GM18868 (cell line): ENCODE measurements around the gene MEIS1.

Experiments used
- ATAC-seq: cut with Tn5 transposase; IDR thresholded peaks from one replicate; pipeline ENCODE4 v1.9.1; 2021; ENCODE audit warnings: mild to moderate bottlenecking, moderate library complexity; ENCODE audit not compliant: unreplicated experiment

MEIS1 gene

DNA sequence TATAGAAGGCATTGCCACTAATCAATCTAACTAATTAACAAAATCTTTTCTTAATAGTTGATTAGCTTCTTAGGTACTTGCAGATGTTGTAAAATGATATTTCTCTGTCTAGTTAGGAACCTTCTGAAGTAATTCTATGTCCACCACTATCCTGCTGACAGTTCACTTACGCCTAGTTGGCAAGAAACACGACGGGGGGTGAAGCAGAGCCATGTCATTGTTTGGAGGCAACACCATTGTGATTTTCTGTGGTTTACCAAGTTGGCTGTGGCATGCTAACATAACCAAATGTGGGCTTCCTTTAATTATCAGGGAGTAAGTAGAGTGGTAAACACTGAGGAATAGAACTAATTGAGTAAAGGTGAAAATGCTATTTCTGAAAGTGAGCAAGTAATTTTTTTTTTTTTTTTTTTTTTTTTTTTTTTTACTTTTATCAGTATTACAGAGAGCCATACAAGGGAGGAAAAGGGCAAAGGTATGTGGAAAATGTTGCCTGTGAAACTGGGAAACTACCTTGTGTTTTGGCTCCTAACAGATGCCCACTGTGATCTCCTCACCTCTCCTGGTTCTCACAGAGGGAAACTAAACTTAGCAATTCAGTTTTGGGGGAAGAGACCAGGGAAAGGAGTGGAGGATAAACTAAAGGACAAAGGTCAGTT lies 126.8 kb downstream of the MEIS1 start:
- no peak for ATAC-seq

DNA sequence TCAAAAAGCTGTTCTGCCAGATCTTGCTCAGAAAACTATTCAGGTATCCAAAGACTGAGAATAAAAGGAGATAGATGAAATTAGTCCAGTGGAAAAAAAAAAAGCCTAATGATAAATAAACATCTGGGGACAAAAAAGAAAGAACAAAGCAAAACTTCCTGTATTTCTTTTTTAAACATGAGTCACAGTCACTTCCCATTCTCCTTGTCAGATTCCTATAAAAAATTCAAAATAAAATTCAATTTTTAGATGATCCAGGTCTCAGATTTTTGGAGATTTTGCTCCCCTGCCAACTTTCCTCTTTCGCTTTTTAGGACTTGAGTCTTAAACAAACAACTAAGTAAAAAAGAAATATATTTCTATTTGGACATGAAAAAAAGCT lies 127.4 kb downstream of the MEIS1 start:
- ATAC-seq: no peak

DNA sequence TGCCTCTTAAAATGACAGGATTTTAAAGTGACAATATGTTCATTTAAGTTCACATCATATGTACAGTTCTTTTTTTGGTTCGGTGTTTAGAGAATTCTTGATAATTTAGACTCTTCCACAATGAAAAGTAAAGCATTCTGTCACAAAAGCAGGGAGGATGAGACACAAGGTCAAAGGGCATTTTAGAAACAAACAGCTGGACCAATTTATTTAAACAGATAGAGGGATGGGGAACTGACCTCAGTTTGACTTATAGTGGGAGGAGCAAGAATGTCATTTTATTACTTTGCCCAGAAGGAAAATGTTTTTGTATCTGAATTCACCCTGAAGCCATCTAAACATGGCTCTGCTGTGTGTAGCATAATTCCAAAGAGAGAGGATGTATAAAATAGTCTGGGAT lies 128.5 kb downstream of the MEIS1 start:
- ATAC-seq: no peak

DNA sequence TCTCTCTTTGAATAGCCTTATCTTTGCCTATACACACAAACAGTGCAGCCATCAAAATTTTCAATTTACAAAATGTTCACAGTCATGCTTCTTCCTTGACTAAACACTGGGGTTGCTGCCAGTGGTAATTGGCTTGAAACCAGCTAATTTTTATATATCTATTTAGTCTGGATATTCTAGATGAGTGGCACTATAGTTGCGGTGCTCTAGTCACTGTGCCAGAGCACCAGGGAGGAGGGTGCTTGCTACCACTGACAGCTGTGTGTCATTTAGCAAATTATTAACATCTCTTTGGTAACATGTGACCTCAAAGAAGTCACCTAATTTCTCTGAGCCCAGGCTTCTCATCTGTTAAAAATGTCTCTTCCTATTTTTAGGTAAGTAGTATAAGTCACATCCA lies 130.4 kb downstream of the MEIS1 start:
- no peak for ATAC-seq

DNA sequence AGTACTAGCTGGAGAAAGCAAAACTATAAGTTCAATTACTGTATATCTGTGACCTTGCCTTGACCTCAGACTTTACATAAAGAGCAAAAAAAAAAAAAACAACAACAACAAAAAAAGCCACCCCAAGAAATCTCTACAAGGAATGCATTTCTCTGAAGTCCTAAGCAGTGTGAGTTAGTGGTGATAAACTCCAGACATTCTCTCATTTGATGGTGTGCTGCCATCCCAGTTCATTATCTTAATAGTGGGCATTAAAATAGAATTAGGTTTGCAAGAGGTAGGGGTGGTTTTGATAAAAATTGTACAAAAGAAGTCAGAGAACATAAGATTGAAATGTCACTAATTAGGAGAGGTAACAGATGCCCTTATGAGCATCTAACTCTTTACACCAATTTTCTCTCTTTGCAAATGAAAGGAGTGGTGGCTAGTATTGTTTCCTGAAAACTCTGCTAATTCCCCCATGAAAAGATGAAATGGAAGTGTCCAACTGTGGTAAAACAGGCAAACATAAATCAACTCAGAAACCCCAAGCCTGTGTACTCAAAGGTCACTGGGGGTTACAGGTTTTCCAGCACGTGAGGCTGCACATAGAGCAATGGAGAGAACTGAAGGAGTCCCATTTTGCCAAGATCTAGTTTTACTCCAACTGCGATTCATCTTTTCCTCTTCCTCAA lies 131.9 kb downstream of the MEIS1 start:
- no peak for ATAC-seq

DNA sequence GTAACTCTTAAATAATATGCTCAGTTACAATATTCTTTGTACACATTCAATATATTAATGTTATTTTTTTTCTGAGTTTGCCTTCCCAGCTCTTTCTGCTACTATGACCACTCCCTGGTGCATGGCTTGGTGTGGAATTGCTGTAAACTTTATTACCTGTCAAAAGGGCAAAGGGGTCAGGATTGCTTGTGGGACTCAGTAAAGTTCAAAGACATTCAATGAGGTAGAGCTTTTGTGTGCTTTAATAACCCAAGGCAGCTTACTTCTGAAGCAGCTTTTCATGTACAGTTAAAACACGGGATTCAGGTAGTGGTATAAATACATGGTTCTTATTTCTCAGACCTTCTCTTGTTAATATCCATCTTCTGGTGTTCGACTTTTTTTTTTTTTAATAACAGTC lies 132.8 kb downstream of the MEIS1 start:
- no peak for ATAC-seq

DNA sequence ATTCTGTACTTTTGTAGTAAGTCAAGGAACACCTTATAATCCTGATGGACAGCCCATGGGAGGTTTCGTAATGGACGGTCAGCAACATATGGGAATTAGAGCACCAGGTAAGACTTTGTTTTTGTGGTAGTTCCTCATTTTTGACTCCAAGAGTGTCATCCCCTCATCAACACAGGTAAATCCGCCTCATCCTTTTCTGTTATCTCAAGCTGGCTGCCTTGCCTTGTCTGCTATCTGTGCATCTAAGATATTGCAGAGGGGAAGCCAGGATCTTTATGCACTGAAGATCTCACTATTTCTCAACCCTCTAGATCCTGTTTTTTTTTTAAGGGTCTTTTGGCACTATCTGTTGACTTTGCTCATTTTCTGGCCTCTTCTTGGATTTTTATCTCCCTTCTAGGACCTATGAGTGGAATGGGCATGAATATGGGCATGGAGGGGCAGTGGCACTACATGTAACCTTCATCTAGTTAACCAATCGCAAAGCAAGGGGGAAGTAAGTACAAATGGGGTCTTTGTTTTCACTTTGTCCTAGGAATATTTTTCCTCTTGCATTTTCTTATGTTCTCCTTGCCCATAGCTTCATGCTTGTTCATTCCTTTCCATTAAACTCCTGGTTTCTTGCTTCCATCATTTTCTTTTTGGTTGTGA lies 133.8 kb downstream of the MEIS1 start:
- no peak for ATAC-seq

DNA sequence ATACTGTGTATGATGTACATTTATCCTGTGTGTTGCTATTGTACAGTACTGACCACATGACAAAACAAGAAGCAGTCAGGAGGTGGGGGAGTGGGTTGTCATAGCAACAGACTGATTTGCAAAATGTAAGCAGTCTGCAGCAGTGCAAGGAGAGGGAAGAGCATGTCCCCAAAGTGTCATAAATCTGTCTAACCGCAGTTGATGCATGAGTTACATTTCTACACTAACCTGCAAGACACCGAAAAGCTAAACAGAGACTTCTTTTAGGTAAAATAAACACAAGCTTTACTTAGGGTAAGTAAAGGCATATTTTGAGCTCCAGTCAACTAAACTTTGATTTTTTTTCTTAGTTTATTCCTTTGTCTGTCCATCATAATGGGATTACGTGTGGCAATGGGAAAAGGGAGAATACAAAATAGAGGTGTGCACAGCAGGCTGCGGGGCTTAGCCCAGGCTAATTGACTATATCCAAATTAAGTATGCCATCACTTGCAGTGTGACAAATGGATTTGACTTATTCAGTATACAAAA lies 134.5 kb downstream of the MEIS1 start:
- no peak for ATAC-seq

DNA sequence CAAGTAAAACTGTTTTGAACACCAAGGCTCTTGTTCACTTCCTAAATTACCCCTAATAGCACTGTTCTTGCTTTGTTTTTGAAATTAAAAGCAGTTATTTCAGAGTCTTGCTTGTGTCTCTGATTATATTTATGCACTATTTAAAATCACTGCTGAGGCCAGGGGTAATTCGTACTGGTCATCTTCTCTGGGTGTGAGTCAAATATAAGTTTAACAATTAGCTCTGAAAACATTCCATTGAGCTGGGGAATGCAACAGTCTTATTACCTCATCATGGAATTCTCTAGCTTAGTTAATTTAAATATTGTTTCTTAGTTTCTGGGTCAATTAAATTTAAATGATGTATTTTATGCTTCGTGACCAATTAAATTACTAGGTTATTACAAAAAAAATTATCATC lies 135.0 kb downstream of the MEIS1 start:
- ATAC-seq: no peak

DNA sequence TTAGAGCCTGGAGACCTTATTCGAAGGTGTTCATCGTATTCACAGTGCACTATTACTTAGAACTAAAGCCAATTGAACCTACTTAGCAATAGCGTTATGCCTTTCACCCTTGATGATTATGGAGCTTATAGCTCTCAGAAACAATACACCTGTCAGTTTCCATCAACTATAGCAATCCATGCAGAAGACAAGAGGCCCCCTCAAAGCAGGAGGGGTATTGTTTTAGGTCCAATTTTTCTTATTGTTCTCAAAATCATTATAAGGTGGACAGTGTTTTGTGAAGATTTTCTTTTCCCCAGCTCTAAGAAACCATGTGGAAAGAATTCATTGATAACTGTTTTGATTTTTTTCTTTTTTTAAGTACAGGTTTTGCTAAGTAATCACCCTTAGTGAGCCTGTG lies 135.5 kb downstream of the MEIS1 start:
- no peak for ATAC-seq

DNA sequence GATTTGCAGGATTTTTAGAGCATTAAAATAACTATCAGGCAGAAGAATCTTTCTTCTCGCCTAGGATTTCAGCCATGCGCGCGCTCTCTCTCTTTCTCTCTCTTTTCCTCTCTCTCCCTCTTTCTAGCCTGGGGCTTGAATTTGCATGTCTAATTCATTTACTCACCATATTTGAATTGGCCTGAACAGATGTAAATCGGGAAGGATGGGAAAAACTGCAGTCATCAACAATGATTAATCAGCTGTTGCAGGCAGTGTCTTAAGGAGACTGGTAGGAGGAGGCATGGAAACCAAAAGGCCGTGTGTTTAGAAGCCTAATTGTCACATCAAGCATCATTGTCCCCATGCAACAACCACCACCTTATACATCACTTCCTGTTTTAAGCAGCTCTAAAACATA lies 137.0 kb downstream of the MEIS1 start:
- ATAC-seq: no peak

DNA sequence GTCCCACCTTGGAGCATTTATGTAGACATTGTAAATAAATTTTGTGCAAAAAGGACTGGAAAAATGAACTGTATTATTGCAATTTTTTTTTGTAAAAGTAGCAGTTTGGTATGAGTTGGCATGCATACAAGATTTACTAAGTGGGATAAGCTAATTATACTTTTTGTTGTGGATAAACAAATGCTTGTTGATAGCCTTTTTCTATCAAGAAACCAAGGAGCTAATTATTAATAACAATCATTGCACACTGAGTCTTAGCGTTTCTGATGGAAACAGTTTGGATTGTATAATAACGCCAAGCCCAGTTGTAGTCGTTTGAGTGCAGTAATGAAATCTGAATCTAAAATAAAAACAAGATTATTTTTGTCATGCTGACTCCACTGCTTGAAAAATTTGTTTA lies 137.5 kb downstream of the MEIS1 start:
- no peak for ATAC-seq

DNA sequence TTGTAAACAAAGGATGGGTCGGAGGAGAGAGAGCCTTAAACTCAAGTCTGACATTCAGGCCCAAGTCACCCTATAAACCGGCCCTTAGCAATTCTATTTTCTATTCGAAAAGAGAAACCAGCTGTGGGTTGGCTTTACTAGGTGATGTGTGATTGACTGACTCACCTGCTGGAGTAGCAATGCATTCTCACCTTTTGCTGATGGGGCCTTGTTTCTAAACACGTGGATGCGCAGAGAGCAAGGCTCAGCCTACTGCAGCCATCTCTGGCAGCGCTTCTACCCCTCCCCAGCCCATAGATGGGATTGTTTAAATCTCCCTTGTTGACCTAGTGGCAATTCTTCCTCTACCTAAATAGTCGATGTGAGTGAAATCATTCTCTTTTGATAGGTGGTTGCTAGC lies 138.5 kb downstream of the MEIS1 start:
- no peak for ATAC-seq

DNA sequence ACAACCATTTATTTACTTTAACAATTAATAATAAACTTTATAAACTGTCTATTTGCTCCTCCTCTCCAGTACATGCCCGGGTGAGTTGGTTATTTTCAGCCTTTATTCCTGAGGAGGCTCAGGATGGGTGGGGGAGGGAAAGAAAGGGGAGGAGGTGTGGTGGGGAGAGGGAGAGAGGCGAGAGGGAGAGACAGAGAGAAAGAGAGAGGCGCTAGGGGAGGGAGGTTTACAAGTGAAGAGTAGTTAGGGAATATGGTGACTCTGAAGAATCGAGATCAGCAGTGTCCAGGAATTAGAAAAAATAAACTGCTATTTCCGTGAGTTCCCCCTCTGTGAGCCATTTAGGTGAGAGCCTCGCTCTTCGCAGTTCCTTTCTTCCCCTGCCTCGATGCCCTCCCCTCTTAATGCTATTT lies 138.9 kb downstream of the MEIS1 start:
- ATAC-seq: no peak

DNA sequence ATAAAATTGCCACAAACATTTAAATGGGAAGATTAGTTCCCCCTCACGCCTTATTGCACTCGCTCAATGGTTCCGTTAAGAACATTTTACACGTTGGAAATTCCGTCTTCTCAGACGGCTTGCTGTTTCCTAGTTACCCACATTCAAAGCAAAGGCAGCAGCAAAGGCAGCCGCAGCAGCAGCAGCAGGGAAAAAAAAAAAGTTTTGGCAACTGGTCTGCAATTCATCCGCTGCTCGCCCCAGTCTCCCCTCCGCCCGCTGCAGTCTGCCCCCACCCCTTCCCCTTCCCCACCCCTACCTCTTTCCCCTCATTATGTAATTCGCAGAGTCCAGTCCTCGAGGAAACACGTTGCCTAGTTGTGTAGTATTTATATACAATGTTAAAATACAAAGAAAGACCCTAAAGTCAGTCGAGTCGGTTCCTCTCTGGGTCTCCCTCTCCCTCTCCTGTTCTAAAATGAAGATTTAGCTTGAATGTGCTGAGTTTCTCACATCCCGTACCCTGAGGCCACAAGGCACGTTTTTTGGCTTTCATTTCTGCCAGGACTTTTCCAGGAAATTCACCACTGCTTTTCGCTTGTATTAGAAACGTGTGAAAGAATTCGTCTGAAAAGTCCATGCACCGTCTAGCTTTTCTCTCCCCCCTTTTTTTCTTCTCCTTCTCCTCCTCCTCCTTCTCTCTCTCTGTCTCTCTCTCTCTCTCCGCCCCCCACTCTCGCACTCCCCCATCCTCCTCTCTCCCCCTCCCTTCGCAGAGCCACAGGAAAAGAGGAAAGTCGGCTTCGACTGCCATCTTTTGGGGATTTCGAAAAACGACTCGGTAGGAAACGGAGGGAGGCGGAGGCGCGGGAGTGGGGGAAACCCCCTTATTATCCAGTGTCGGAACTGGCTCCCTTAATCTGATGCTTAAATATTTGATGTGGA lies 140.0 kb downstream of the MEIS1 start:
- no peak for ATAC-seq

DNA sequence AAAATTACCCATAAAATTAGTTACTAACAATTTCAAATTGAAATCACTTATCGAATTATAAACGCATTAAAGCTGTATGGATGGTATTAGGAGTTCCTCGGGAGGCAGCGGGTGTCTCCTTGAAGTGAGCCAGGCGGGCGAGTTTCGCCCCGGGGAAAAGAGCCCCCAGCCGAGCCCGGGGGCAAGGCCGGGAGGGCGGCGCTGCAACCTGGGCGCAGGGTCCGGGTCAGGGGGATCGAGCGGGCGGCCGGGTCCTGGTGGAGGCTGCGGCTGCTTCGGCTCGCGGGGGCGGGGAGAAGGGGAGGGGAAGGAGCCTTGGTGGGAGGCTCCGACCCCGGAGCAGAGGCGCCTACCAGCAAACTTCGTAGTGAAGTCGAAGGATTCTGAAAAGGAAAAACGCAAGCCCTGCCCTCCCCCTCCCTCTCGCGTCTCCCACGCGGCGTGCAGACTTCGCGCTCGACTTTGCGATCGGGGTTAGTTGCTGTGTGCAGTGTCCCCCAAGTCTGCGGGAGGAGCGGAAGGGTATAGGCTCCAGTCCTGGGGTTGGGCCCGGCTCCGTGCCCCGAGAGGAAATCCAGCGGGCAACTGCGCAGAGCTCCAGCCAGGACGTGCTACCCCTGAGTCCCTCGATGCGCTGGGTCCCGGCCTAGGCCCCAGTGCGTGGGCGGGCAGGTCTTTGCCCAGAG lies 140.8 kb downstream of the MEIS1 start:
- no peak for ATAC-seq

DNA sequence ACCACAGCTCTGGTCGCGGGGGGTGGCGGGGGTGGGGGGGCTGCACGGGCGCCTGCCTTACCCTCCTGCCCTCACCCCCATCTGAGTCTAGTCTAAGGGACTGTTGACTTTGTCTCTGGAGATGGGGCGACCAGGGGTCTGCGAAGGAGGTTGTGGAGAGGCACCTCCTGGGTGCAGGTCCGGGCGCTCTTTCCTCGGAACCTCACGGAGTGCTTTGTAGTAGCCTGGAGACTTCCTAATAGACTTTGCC lies 141.3 kb downstream of the MEIS1 start:
- no peak for ATAC-seq

DNA sequence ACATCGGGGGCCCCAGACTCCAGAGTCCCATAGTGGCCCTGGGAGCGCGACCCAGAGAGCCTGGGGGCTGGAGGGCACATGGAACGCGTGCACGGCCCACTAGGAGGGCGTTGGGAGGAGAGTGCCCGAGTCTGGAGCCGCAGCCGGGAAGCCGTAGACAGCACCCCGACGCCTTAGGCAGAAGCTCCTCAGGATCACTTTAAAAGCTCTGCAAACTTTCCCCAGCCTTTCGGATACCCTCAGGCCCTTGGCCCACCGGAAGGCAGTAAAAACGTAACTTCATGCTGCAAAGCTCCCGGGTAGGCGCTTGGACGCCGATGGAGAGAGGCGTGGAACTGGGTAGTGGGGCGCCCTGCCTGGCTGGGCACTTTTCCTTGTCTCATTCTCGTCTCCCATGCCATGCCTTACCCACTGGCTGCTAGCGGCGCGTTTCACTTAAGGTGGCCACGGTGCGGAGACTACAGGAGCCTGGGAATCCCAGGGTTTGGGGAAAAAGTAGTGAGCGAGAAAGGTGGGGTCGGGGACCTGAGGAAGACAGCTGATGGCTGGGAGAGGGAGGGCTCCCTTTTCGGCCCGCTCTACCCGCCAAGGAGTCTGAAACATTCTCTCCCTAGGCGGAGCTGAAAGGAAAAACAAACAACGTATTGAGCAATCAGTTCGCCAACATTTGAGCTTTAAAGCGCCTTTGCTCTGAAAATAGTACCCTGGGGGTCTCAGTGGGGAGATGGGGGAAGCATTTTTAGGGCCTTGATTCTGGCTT lies 141.8 kb downstream of the MEIS1 start:
- ATAC-seq: no peak

DNA sequence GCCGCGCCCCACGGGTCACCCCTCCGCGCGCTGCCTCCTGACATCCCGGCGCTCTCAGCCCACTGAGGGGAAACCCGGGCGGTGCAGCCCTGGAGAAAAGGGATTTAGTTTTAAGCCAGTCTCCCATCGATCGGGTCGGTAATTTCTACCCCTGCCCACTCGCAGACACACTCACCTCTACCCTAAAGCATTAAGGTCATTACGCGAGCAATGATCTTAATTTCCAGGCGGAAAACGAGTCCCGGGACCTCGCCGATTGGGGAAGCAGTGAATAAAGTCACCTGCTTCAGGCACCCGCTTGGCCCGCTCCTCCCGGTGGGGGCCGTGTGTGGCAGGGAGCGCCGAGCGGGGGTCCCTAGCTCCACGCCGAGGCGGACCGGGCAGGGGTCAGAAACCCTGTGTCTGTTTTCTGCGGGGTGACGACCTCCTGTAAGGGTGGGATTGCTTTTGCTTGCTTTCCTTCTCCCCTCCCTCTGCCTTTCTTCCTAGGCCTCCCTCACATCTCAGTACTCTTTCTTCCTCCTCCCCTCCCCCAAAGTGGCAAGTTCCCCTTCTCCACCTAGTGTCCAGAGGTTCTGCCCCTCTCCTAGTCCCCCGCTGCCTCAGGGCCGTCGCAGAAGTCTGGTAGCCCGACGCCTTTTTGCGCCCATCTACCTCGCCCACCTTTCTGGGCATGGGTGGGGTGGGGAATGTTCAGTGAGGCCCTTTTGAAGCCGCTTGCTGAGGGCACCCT lies 142.6 kb downstream of the MEIS1 start:
- ATAC-seq: no peak
